HG03135 (cell line): ENCODE data around the gene PDZRN4.

Experiments
- ATAC-seq: cut with Tn5 transposase; IDR thresholded peaks from one replicate; pipeline ENCODE4 v1.9.1; 2021; ENCODE audit warnings: mild to moderate bottlenecking, moderate library complexity; ENCODE audit not compliant: unreplicated experiment

Gene PDZRN4

DNA sequence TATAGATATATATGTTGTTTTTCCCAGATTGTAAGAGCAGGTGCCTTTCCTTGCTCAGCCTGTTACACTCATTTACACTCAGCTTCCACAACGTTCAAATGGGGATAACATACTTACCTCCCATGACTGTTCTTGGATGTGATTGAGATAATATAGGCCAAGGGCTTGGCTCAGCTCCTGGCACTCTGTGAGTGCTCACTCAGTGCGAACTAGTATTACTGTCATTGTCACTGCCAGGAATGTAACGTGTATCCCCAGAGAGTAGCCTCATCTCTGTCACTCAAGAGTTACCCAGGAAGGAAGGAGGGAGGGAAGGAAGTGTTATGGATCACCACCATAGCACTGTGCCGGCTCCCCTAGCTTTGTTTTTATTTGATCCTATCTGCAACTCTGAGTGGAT is 307.9 kb downstream of the PDZRN4 start:
- ATAC-seq = no peak

DNA sequence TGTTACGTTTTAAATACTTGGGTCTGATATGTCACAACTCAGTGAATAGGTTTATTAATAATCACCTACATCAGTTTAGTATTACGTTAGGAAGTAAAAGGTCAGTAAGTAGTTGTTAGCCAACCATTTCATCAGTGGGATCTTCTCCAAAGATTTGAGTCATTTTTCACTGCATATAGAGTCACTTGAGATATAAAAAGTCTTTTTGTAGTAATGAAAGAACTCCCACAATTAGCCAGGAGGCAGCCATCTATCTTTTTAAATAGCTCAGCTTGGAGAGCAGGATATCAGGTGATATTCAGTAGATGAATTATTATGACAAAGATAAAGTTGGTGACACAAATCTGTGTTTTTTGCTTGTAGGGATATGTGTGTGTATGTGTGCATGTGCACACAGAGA is 309.3 kb downstream of the PDZRN4 start:
- ATAC-seq = no peak

DNA sequence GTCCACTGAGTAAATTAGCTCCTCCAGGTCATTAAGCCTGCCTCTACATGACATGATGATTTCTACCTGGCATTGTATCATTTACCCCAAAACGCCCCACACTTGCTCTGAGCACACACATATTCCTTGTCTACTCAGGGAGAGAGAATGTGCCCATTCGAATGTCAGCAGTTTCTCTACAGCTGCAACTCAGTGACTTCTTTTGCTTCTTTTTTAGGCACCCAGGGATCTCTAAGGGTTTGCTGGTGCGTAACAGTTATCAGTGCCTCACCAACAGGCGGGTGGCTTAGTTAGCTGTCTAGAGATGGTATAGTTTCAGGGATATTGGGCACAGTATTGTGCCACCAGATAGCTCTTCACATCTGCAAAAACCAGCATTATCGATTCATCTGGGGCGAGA is 316.9 kb downstream of the PDZRN4 start:
- no peak for ATAC-seq

GRCh38 chr12:41507286-41507685 is 319.2 kb downstream of the PDZRN4 start:
- no peak for ATAC-seq

DNA sequence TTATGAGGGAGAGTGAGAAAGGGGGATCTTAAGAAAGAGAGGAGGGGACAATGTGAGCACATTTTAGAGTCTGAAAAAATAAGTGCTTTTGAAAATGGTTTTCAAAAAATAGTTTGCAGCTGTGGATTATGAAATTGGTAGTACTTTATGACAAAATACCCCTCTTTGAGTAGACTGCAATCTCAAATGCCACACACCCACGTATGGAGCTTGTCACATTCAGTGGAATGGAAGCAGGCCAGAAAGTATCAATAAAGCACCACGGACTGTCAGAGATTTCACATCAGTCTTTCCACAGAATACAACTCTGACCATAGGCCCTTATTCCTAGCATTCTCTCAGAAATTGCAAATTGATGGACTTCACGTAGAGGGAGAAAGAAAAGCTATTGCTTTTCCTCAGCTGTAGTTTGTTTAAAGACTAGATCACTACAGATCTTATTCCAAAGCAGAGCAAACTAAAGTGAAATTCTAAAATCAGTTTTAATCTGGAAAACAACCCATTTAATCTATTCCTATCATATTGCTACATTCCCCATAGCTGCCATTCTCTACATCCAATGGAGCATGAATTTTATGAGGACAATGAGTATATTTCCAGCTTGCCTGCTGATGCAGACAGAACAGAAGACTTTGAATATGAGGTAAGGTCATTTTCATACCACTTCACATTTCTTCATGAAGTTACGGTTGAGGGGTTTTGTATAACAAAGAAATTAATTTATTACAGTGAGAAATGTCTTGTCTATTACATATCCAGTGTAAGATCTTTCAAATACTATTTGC is 321.3 kb downstream of the PDZRN4 start:
- no peak for ATAC-seq

GRCh38 chr12:41510470-41510869 is 322.4 kb downstream of the PDZRN4 start:
- no peak for ATAC-seq

DNA sequence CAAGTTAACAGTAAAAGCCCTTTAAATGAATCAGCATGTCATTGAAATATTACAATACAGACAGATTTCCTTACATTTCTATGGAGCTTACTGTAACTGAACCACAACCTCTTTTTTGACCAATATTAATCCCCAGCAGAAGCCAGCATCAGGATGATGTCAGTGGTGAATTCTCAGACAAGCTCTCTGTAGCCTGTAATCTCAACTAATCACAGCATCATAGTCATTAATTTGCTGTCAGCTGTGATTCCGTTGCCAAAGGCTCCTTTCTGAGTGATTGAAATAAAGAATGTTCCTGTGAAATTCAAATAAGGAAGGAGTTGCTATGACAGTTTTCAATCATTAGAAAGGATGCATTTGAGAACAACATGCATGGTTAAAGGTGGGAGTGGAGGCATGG is 323.1 kb downstream of the PDZRN4 start:
- ATAC-seq = no peak

- ATAC-seq = no peak
Observed at GRCh38 chr12:41512497-41512896, 324.4 kb downstream of the PDZRN4 start.

DNA sequence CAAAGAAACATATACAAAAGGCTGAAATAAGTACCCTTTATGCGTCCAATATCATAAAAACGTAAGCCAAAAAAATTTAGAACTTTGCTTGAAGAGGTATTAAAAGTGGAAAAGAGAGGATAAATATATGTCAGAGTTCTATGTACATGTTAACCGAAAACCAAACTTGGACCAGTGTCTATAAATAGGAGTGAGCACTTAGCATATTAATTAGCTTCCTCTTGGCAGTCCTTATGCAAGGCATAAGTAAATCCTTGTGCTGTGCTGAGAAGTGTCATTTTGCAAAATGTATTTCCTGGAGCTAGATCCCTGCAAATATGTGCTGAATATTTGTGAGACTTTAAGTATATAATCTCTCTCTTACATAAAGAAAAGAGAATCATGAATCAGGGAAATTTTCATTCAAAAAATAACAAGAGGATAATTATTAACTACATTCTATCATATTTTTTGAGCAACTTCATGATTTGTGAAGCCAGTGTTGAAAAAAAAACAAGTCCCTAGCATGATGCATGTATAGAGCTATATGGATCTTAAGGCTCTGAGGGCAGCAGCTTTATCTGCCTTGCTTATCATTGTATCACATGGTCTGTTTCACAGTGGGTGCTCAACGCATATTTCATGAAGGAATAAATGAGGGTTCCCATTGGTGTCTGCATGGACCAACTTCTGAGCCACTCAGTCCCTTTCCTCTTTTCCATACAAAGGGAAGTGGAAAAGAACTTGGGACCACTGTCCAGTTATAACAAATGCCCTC is 326.1 kb downstream of the PDZRN4 start:
- no peak for ATAC-seq

DNA sequence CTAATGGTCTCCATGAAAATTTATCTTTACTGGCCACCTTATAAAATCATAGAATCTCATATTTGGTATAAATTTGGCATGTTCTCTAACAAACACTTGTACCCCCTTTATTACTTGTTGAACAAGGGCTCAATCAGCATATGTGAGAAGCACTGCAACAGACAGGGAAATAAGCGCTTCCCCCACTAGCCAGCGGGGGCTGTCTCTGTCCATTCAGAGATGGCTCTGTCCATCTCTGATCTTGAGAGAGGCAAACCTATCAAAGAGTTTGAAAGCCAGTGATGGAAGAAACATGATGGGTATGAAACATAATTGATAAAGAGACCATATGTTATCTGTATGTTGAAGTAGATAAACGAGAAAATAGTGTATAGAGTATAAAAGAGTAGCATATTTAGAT is 326.8 kb downstream of the PDZRN4 start:
- no peak for ATAC-seq

DNA sequence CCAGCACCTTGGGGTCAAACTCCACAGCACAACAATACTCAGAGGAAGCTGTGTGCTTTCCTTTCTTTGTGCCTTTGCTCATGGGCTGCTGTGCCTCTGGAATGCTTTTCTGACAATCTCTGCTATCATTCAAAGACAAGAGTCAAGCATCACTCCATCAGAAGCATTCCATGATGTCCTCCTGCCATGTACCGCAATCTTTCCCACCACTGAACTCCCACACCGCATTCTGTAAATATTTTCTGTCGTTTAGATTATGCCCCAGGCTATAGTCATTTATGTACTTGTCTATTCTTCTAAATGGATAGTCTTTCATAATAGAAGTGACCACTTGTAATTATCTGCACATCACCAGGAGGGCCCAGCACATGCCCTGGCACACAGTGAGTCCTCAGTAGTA is 327.8 kb downstream of the PDZRN4 start:
- no peak for ATAC-seq

- no peak for ATAC-seq
Observed at GRCh38 chr12:41520869-41521268, 332.7 kb downstream of the PDZRN4 start.

- peak; percentile 89 for ATAC-seq
Observed at GRCh38 chr12:41521872-41522379, 333.8 kb downstream of the PDZRN4 start.

- ATAC-seq = no peak
Observed at GRCh38 chr12:41527062-41527461, 338.9 kb downstream of the PDZRN4 start.

DNA sequence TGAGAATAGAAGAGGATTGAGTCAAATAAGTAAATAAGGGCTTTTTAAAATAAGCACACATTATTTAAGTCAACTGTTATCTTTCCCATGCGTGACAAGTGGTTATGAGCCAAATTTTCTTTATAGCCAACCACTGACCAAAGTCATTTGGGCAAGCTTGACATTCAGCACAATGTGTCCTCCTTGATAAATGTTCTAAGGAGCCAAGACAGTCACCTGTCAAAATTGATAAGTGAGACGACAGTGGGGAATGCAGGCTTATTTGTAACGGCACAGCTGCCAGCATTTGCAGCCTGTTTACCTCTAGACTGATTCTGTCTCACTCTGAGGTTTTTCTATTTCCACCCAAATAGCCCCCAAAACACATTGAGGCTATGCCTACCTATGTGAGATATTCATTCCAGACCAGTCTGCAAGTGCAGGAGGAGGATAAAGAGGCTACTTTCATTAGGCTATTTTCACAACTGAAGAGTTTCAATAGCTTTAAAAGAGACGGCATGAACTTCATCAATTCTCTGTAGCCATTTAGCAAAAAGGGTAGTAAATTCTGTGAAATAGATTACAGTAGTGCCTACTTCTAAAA is 339.5 kb downstream of the PDZRN4 start:
- ATAC-seq = no peak

- no peak for ATAC-seq
Observed at GRCh38 chr12:41528874-41529273, 340.8 kb downstream of the PDZRN4 start.

DNA sequence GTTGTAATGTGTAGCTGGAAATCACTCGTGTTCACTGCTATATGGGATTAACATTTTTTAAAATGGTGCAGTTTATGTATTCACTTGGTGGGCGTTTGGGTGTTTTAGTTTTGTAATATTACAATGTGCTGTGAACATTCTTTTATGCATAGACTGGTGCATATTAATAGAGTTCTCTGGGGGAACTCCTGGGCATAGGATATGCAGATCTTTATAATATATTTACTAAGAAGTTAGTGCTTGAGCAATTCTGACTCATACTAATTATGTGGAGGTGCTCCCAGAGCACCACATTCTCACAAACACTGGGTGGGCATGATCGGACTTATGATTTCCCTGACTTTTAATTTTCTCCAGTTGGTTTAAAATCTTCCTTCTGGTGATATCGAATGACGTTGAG is 342.3 kb downstream of the PDZRN4 start:
- no peak for ATAC-seq

- ATAC-seq = no peak
Observed at GRCh38 chr12:41531147-41531829, 343.2 kb downstream of the PDZRN4 start.

- ATAC-seq = no peak
Observed at GRCh38 chr12:41532072-41532471, 344.0 kb downstream of the PDZRN4 start.

DNA sequence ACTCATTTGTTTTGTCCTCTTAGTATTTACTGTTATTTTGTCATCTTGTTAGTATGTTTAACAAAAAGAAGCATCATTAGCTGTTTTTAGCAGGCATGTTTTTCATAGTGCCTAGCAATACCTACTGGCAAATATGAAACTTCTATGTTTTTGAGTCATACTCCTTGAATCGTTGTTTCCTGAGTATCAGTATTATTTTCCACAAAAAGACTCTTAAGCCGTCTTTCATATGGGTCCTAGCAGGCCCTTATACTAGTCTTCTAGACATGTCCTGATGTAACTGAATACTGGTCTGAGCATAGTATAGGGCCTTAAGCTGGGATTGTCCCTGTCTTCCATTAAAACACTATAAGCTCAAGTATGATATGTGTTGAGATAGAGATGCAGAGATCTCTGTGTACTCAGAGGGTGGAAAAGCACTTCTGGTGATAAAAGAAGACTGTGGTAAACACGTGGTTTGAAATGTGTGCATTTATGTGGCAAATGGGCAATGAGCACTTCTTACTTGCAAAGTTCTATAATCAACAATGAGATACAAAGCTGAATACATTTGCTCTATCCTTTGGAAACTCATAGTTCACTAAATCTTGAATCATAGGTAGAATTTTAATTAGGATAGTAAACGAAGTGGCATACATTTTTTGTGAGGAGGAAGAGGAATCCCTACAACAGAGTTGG is 348.8 kb downstream of the PDZRN4 start:
- no peak for ATAC-seq

DNA sequence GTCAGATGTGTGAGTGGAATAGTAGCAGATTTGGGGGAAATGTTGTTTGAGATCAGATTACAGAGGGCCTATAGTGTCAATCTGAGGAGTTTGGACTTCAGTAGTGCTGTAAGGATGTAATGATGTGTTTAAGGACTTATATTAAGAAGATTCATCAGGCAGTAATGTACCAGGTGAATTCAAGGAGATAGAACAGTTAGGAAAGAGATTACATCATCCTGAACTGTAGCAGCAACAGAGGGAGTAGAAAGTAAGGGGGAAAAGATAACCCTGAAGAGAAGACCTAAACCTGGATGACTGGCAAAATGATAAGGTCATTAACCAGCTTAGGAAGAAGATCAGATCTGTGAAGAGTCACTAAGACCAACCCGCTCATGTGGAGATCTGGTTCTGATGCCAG is 349.4 kb downstream of the PDZRN4 start:
- no peak for ATAC-seq
